ENCODE measurements around the gene DDX3X.

GRCh38 chrX:41384051-41384705, 50.2 kb downstream of the DDX3X start:
- TF ChIP-seq EZH2phosphoT487 (IDR thresholded peaks at IDR 0.05; ENCODE audit: borderline replicate concordance) (no peak), CTCF (conservative IDR thresholded peaks at IDR 0.05; ENCODE audit: low read length) (no peak)
